K562 (cell line): ENCODE results near the gene CLIP1. TPM values are rescaled to one million over a fixed set of nuclear protein-coding genes. Genes with fewer than 3 reads are reported as not detected.

Source experiments
- CC2D1A ChIP-seq: fragments of 450-650 bp; IDR thresholded peaks from 2 replicates; pipeline ENCODE4 v1.6.1; 2017; ENCODE audit warnings: mild to moderate bottlenecking
- CEBPB ChIP-seq: fragments of 450-650 bp; IDR thresholded peaks from 2 replicates; pipeline ENCODE4 v1.6.1; 2016; ENCODE audit warnings: missing genetic modification characterization, missing compliant biosample characterization
- EP400 ChIP-seq: fragments of 450-650 bp; IDR thresholded peaks from 2 replicates; pipeline ENCODE4 v1.6.1; 2017; ENCODE audit warnings: antibody characterized with exemption, mild to moderate bottlenecking, moderate library complexity
- ETV1 ChIP-seq: fragments of 450-650 bp; conservative IDR thresholded peaks from 2 replicates; pipeline ENCODE4 v1.6.1; 2016; ENCODE audit warnings: missing genetic modification characterization, control low read depth, low read depth, missing compliant biosample characterization
- FOS ChIP-seq: IDR thresholded peaks from 3 replicates; pipeline ENCODE4 v1.6.1; 2011; ENCODE audit not compliant: insufficient read length; ENCODE audit errors: extremely low read depth
- HCFC1 ChIP-seq: IDR thresholded peaks from 2 replicates; pipeline ENCODE4 v1.6.1; 2012; ENCODE audit warnings: low read depth, low read length, improper control_type of control experiment
- KLF1 ChIP-seq: fragments of 450-650 bp; IDR thresholded peaks from 2 replicates; pipeline ENCODE4 v1.6.1; 2016; ENCODE audit warnings: missing genetic modification characterization, missing compliant biosample characterization
- KLF16 ChIP-seq: IDR thresholded peaks from 2 replicates; pipeline ENCODE4 v1.6.1; 2016; ENCODE audit warnings: antibody characterized with exemption
- MAZ ChIP-seq, 2 experiments: fragments of 450-650 bp in 1 of 2; sonication (generic) in 1 of 2; formaldehyde crosslinking; IDR thresholded peaks in 1 of 2; conservative IDR thresholded peaks in 1 of 2; 2 replicates each; pipeline versions ENCODE4 v1.4.0 to v1.5.0; 2020; ENCODE audit warnings: mild to moderate bottlenecking in 1 of 2, missing genetic modification reagents in 1 of 2
- NR4A1 ChIP-seq, 2 experiments: fragments of 250-450 bp in 1 of 2; fragments of 450-650 bp in 1 of 2; sonication (Bioruptor Pico) in 1 of 2; IDR thresholded peaks; 2 replicates each; pipeline versions ENCODE4 v1.4.0 to v1.6.1; 2016 to 2020; ENCODE audit warnings: mild to moderate bottlenecking in 2 of 2, missing compliant biosample characterization in 1 of 2, missing genetic modification characterization in 1 of 2, moderate library complexity in 1 of 2
- POLR2H ChIP-seq: IDR thresholded peaks from 2 replicates; pipeline ENCODE4 v1.6.1; 2016; ENCODE audit warnings: missing genetic modification characterization, low read depth, mild to moderate bottlenecking, control low read depth, missing compliant biosample characterization, moderate library complexity
- RBFOX2 ChIP-seq: fragments of 200-400 bp; formaldehyde crosslinking; IDR thresholded peaks from 2 replicates; pipeline ENCODE4 v1.6.1; 2017; ENCODE audit warnings: low read depth, mild to moderate bottlenecking, low read length, moderate library complexity
- RREB1 ChIP-seq: fragments of 250-450 bp; sonication (Bioruptor Pico); IDR thresholded peaks from 2 replicates; pipeline ENCODE4 v1.4.0; 2020
- SAP30 ChIP-seq: fragments of 200-600 bp; sonication (generic); IDR thresholded peaks from 2 replicates; pipeline ENCODE4 v1.6.1; 2012; ENCODE audit warnings: borderline replicate concordance, low read depth, mild to moderate bottlenecking, moderate library complexity, low read length, control low read depth, inconsistent platforms; ENCODE audit not compliant: insufficient read depth, poor library complexity, severe bottlenecking
- TCFL5 ChIP-seq: fragments of 250-450 bp; sonication (Bioruptor Pico); conservative IDR thresholded peaks from 2 replicates; pipeline ENCODE4 v1.6.1; 2021; ENCODE audit warnings: mild to moderate bottlenecking, moderate library complexity, matching md5 sums
- ZBTB1 ChIP-seq: sonication (generic); formaldehyde crosslinking; IDR thresholded peaks from 2 replicates; pipeline ENCODE4 v1.8.1; 2023; ENCODE audit warnings: missing genetic modification reagents, low read depth, mild to moderate bottlenecking, borderline replicate concordance
- ZBTB9 ChIP-seq: fragments of 450-650 bp; formaldehyde crosslinking; IDR thresholded peaks from 2 replicates; pipeline ENCODE4 v1.4.0; 2020; ENCODE audit warnings: mild to moderate bottlenecking, moderate library complexity
- ZNF280A ChIP-seq: fragments of 450-650 bp; IDR thresholded peaks from 2 replicates; pipeline ENCODE4 v1.6.1; 2018; ENCODE audit warnings: mild to moderate bottlenecking, low read depth; ENCODE audit not compliant: partially characterized antibody
- polyA plus RNA-seq, 8 experiments: library from polyadenylated mRNA; depleted of rRNA in 4 of 8; stranded (reverse) in 5 of 8; unstranded in 3 of 8; fragments of >200 nt; fragmentation: Nextera tagmentation in 2 of 8; fragmentation: Illumina TruSeq in 1 of 8; extraction: Ambion mirVana in 2 of 8; extraction: Trizol in 1 of 8; gene quantifications; 2 replicates each; pipeline versions ENCODE4 v1.2.1 to v1.2.3, GENCODE V29; 2011 to 2014; ENCODE audit warnings: inconsistent platforms in 1 of 8, missing spikeins in 1 of 8
- total RNA-seq, 7 experiments: library from RNA; depleted of rRNA in 6 of 7; stranded (reverse); fragments of >200 nt in 6 of 7; fragmentation: Illumina TruSeq in 2 of 7; extraction: Trizol in 2 of 7; gene quantifications; 2 replicates each; pipeline versions ENCODE4 v1.2.1 to v1.2.3, GENCODE V29; 2011 to 2021; ENCODE audit warnings: low replicate concordance in 1 of 7

The CLIP1 gene
- total and polyA plus RNA-seq, 9 of the 15 experiments (the other 6 are each of a cell fraction or from before 2014, with no cell fraction given) = 5.8 to 33.9 (median 27.6) TPM

GRCh38 chr12:122266230-122266901 is 156.1 kb downstream of the CLIP1 start, which contains the start of gene VPS33A (continued):
- peak; percentile 93 for TF ChIP-seq RBFOX2
- peak; percentile 66 to 90 for TF ChIP-seq MAZ (CRISPR knock-in tag; conservative IDR thresholded peaks at IDR 0.05 in 1 of 2, IDR thresholded peaks at IDR 0.05 in 1 of 2)
- TF ChIP-seq CEBPB (tag) = no peak
- peak; percentile 84 for TF ChIP-seq ETV1 (tag)
- peak; percentile 82 for TF ChIP-seq HCFC1
- no peak for TF ChIP-seq ZBTB1 (CRISPR knock-in tag)
- peak; percentile 47; the same call in 1 of the 2 replicates for TF ChIP-seq KLF16
- peak; percentile 98 for TF ChIP-seq SAP30
- TF ChIP-seq ZNF280A = no peak
- TF ChIP-seq ZBTB9 (CRISPR knock-in tag) = peak; percentile 47; the same call in 1 of the 2 replicates
- no peak for TF ChIP-seq KLF1 (tag)
- TF ChIP-seq FOS = peak; percentile 75
- no peak for TF ChIP-seq TCFL5 (CRISPR knock-in tag)
- TF ChIP-seq EP400 = peak; percentile 95
- TF ChIP-seq POLR2H (tag) = peak; percentile 79
- TF ChIP-seq CC2D1A = peak; percentile 77
- TF ChIP-seq RREB1 (CRISPR knock-in tag) = peak; percentile 57; the same call in 1 of the 2 replicates
- TF ChIP-seq NR4A1 (CRISPR knock-in tag; IDR thresholded peaks at IDR 0.05) = no peak
- peak; percentile 26; the same call in 1 of the 2 replicates for TF ChIP-seq NR4A1 (tag; IDR thresholded peaks at IDR 0.05)
